Measurements from ENCODE around the gene SPHK1.

DNA sequence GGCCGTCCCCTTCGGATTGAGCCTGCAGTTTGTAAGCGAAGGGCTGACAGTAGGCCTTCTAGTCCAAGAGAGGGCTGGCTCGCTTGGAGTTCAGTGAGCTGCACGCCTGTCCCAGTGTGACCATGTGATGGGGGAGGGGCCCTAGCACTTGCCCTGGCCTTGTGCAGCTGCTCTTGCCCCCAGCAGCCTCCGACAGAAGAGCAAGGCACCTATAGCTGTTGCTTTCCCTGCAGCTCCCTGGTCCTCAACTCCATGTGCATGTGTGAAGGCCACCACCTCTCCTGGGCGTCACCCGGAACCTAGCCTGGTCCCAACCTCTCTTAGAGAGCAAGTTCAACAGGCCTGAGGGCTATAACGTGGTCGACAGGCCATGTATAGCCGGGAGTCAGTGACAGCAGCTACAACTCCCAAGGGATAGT lies 5.6 kb downstream of the SPHK1 start:
- TF ChIP-seq CREB1 (IDR thresholded peaks at IDR 0.05; ENCODE audit: low read depth) (no peak), YY1 (IDR thresholded peaks at IDR 0.05; ENCODE audit: low read depth) (no peak)

Data from Ishikawa (cell line).